ENCODE results near the gene RPTOR. TPM values are rescaled to one million over a fixed set of nuclear protein-coding genes. Genes with fewer than 3 reads are reported as not detected.

RPTOR gene
- total RNA-seq, 1 experiment from 2014 or later = 58.0 TPM

- Histone ChIP-seq H3K27ac (ENCODE audit: low read length) (no peak overlapping the region), H3K9me3 (ENCODE audit: control insufficient read depth, insufficient read depth, low read depth, low read length) (no peaks in the 10 kb centered on the region), H3K4me1 (ENCODE audit: control insufficient read depth, insufficient read depth, low read length) (peaks cover 11% of the 10 kb centered on the region), H3K36me3 (ENCODE audit: control insufficient read depth, insufficient read depth, low read length) (no peaks in the 10 kb centered on the region), H3K27me3 (ENCODE audit: control insufficient read depth, insufficient read depth, low read length) (no peaks in the 10 kb centered on the region), H3K4me3 (ENCODE audit: low read depth in 2 of 2, low read length in 2 of 2) (no peak overlapping the region)
- TF ChIP-seq TCF7L2 (IDR thresholded peaks at IDR 0.05; ENCODE audit: low read depth, low read length) (no peak), SIN3A (IDR thresholded peaks at IDR 0.05; ENCODE audit: borderline replicate concordance, insufficient read depth, low read depth, low read length) (no peak), REST (IDR thresholded peaks at IDR 0.05; ENCODE audit: insufficient read depth in 1 of 2, low read depth in 2 of 2, low read length in 1 of 2) (no peak), POLR2AphosphoS5 (IDR thresholded peaks at IDR 0.05; ENCODE audit: low read depth, low read length) (no peak), CTCF (IDR thresholded peaks at IDR 0.05) (no peak)
- TSS peak; percentile 60 for BruUV-seq (replicated peaks)
- intact Hi-C loops (cut with micrococcal nuclease; ENCODE audit: unreplicated experiment) = no loop called here
- ATAC-seq = no peak
- in situ Hi-C loops (cut with HindIII; ENCODE audit: low pct_unique_long_range_greater_than_20kb, low sequenced_read_pairs) = no loop called here
- CTCF ChIA-PET = no interaction called here
- DNase-seq (ENCODE audit: low read depth, low spot score) = no peak
- POLR2A ChIA-PET = interaction anchor here (0.6 kb wide), 1 partner anchor 41 kb away, joined by 3 read pairs; no protein-coding TSS in a partner anchor
Observed at GRCh38 chr17:80824549-80825470, 280.2 kb downstream of the RPTOR start.

GRCh38 chr17:80825471-80826345, 281.1 kb downstream of the RPTOR start:
- Histone ChIP-seq H3K27ac (ENCODE audit: low read length) (no peak overlapping the region), H3K4me1 (ENCODE audit: control insufficient read depth, insufficient read depth, low read length) (peaks cover 11% of the 10 kb centered on the region), H3K4me3 (ENCODE audit: low read depth in 2 of 2, low read length in 2 of 2) (no peak overlapping the region), H3K9me3 (ENCODE audit: control insufficient read depth, insufficient read depth, low read depth, low read length) (no peaks in the 10 kb centered on the region), H3K36me3 (ENCODE audit: control insufficient read depth, insufficient read depth, low read length) (no peaks in the 10 kb centered on the region), H3K27me3 (ENCODE audit: control insufficient read depth, insufficient read depth, low read length) (no peaks in the 10 kb centered on the region)
- in situ Hi-C loops (cut with HindIII; ENCODE audit: low pct_unique_long_range_greater_than_20kb, low sequenced_read_pairs) (no loop called here), intact Hi-C loops (cut with micrococcal nuclease; ENCODE audit: unreplicated experiment) (no loop called here)
- ChIA-PET CTCF (no interaction called here), POLR2A (interaction anchor here (0.6 kb wide), 1 partner anchor 681 kb away, joined by 3 read pairs; no protein-coding TSS in a partner anchor)
- ATAC-seq = no peak
- BruUV-seq (replicated peaks) = no TSS peak
- no peak for TF ChIP-seq POLR2AphosphoS5 (IDR thresholded peaks at IDR 0.05; ENCODE audit: low read depth, low read length)
- no peak for TF ChIP-seq TCF7L2 (IDR thresholded peaks at IDR 0.05; ENCODE audit: low read depth, low read length)
- TF ChIP-seq REST (IDR thresholded peaks at IDR 0.05; ENCODE audit: insufficient read depth in 1 of 2, low read depth in 2 of 2, low read length in 1 of 2) = no peak
- no peak for TF ChIP-seq SIN3A (IDR thresholded peaks at IDR 0.05; ENCODE audit: borderline replicate concordance, insufficient read depth, low read depth, low read length)
- DNase-seq (ENCODE audit: low read depth, low spot score) = no peak
